Caco-2 (cell line): ENCODE results near the gene FOLR3. TPM values are rescaled to one million over a fixed set of nuclear protein-coding genes. Genes with fewer than 3 reads are reported as not detected.

Experiments
- BruUV-seq: library from RNA; stranded (reverse); fragments of 400-500 nt; replicated peaks from 2 replicates; lab custom pipeline; 2021; lab: Mats Ljungman, UMichigan
- CTCF ChIA-PET: fragments of 300-600 bp; sonication (Branson Sonifier 250); formaldehyde crosslinking; loops from one replicate; lab custom pipeline; 2022; ENCODE audit warnings: antibody characterized with exemption; lab: Charles Lee
- POLR2A ChIA-PET: fragments of 300-600 bp; sonication (Branson Sonifier 250); formaldehyde crosslinking; loops from one replicate; lab custom pipeline; 2022; ENCODE audit warnings: antibody characterized with exemption; lab: Charles Lee
- DNase-seq, 2 experiments: peaks; one replicate each; pipeline versions ENCODE4 v3.0.0 to v3.0.0-alpha.2; 2020 to 2022
- H3K27me3 ChIP-seq: replicated peaks from 2 replicates; pipeline ENCODE4 v1.6.0; 2011; ENCODE audit warnings: low read length; ENCODE audit not compliant: control insufficient read depth, insufficient read depth
- H3K36me3 ChIP-seq: 2 replicates; pipeline ENCODE4 v1.5.1; 2011; ENCODE audit warnings: low read length; ENCODE audit not compliant: control insufficient read depth, insufficient read depth
- H3K4me1 ChIP-seq: fragments of 250-450 bp; sonication (Bioruptor Pico); 2 replicates; pipeline ENCODE4 v1.5.1; 2020; ENCODE audit warnings: mild to moderate bottlenecking
- H3K4me3 ChIP-seq: 2 replicates; pipeline ENCODE4 v1.5.1; 2011; ENCODE audit warnings: low read depth, mild to moderate bottlenecking, control low read depth, low read length
- H3K9me3 ChIP-seq: fragments of 250-450 bp; sonication (Bioruptor Pico); 2 replicates; pipeline ENCODE4 v1.5.1; 2020; ENCODE audit warnings: mild to moderate bottlenecking, moderate library complexity
- H3K27ac Mint-ChIP-seq: one replicate; pipeline ENCODE4 v1.8.0; 2022; ENCODE audit warnings: mixed read lengths; ENCODE audit not compliant: unreplicated experiment
- H3K27me3 Mint-ChIP-seq: one replicate; pipeline ENCODE4 v1.8.0; 2022; ENCODE audit warnings: mixed read lengths; ENCODE audit not compliant: insufficient read depth, unreplicated experiment
- H3K36me3 Mint-ChIP-seq: one replicate; pipeline ENCODE4 v1.8.0; 2022; ENCODE audit warnings: mild to moderate bottlenecking, mixed read lengths; ENCODE audit not compliant: insufficient read depth, unreplicated experiment
- H3K4me1 Mint-ChIP-seq: one replicate; pipeline ENCODE4 v1.8.0; 2022; ENCODE audit warnings: low read depth, mixed read lengths; ENCODE audit not compliant: unreplicated experiment
- H3K4me3 Mint-ChIP-seq: one replicate; pipeline ENCODE4 v1.8.0; 2022; ENCODE audit warnings: mild to moderate bottlenecking, moderate library complexity, mixed read lengths; ENCODE audit not compliant: unreplicated experiment
- H3K9me3 Mint-ChIP-seq: one replicate; pipeline ENCODE4 v1.8.0; 2022; ENCODE audit warnings: mixed read lengths; ENCODE audit not compliant: unreplicated experiment
- intact Hi-C: fragments of 100-400 bp; cut with micrococcal nuclease; formaldehyde crosslinking; loops from one replicate; pipeline ENCODE4 v1.10.0; 2022; ENCODE audit not compliant: unreplicated experiment
- total RNA-seq: library from RNA; stranded (reverse); gene quantifications from 2 replicates; pipeline ENCODE4 v1.2.3, GENCODE V29; 2022
- TF ChIP-seq, protein P1 (sequence below), 2 experiments: fragments of 200-600 bp in 1 of 2; IDR thresholded peaks; 1 replicate in 1 of 2; 2 replicates in 1 of 2; pipeline versions ENCODE4 v1.5.1 to v1.8.0; 2011 to 2022; ENCODE audit warnings: antibody characterized with exemption in 1 of 2, control low read depth in 1 of 2, inconsistent platforms in 1 of 2, low read depth in 1 of 2, low read length in 1 of 2, mild to moderate bottlenecking in 1 of 2, moderate library complexity in 1 of 2; ENCODE audit not compliant: insufficient read depth in 1 of 2, severe bottlenecking in 1 of 2, unreplicated experiment in 1 of 2

FOLR3 gene
- total RNA-seq, 1 experiment from 2014 or later, result not detected

DNA sequence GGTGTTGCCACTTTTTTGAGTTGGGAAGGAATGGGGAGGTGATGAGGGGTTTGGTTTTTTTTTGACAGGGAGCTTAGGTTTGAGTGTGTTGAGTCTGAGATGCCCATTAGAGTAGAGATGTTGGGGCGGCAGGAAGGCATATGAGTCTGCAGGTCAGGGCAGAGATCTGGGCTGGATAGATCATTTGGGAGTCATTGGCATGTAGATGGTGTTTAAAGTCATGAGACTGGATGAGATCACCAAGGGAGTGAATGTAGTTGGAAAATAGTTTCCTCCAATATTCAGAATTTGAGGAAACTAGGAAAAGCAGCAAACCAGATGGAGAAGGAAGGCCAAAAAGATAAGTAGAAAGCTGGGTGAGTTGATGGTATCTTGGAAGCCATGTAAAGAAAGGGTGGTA lies 21.0 kb upstream of the FOLR3 start:
- no peaks in the 10 kb centered on the region for H3K9me3 Mint-ChIP-seq
- H3K27ac Mint-ChIP-seq, result no peak overlapping the region
- intact Hi-C loops, result no loop called here
- no peaks in the 10 kb centered on the region for H3K27me3 ChIP-seq
- H3K4me1 Mint-ChIP-seq, result no peaks in the 10 kb centered on the region
- H3K4me3 ChIP-seq, result no peak overlapping the region
- no peaks in the 10 kb centered on the region for H3K9me3 ChIP-seq
- H3K4me1 ChIP-seq, result peaks cover 9% of the 10 kb centered on the region
- DNase-seq, result no peak
- ChIA-PET POLR2A (no interaction called here), CTCF (no interaction called here)
- peaks cover 20% of the 10 kb centered on the region for H3K36me3 Mint-ChIP-seq
- H3K36me3 ChIP-seq, result peaks cover 5% of the 10 kb centered on the region
- H3K4me3 Mint-ChIP-seq, result no peak overlapping the region
- BruUV-seq, result no TSS peak
- H3K27me3 Mint-ChIP-seq, result no peaks in the 10 kb centered on the region
- TF ChIP-seq, protein P1, sequence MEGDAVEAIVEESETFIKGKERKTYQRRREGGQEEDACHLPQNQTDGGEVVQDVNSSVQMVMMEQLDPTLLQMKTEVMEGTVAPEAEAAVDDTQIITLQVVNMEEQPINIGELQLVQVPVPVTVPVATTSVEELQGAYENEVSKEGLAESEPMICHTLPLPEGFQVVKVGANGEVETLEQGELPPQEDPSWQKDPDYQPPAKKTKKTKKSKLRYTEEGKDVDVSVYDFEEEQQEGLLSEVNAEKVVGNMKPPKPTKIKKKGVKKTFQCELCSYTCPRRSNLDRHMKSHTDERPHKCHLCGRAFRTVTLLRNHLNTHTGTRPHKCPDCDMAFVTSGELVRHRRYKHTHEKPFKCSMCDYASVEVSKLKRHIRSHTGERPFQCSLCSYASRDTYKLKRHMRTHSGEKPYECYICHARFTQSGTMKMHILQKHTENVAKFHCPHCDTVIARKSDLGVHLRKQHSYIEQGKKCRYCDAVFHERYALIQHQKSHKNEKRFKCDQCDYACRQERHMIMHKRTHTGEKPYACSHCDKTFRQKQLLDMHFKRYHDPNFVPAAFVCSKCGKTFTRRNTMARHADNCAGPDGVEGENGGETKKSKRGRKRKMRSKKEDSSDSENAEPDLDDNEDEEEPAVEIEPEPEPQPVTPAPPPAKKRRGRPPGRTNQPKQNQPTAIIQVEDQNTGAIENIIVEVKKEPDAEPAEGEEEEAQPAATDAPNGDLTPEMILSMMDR (IDR thresholded peaks at IDR 0.05; ENCODE audit: insufficient read depth in 1 of 2, low read depth in 1 of 2, low read length in 1 of 2, severe bottlenecking in 1 of 2, unreplicated experiment in 1 of 2), result no peak

DNA sequence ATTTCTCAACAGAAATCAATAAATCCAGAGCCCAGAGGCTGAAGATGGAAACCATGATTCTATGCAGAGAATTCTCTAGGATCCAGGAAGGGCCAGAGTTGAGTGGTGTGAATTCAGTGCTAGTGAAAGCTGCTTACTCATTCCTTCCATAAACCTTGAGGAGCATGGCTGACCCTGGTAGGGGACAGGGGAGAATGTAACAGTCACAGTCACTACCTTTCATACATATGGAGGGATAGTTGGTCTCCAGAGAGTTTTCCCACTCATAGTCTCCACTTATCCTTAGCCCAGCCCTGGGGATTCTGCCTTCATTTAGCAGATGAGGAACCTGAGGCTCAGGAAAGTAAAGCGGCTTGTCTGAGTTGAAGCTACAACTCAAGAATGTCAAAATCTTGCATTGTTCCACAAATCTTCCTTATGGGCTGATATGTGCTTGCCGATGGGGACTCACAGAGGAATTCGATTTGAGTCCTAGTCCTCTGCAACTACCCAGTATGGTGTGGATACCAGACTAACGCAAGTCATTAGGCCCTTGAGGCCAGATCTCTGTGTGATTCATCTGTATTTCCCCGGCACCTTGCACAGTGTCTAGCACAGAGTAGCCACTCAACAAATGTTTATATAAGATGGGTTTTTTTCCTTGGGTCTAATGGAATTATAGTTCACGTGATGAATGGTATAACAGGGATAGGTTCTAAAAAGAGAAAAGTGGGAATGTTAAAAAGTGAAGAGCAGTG lies 19.3 kb upstream of the FOLR3 start:
- no peak overlapping the region for H3K4me3 Mint-ChIP-seq
- intact Hi-C loops, result no loop called here
- H3K9me3 ChIP-seq, result no peaks in the 10 kb centered on the region
- ChIA-PET CTCF (no interaction called here), POLR2A (no interaction called here)
- BruUV-seq, result no TSS peak
- H3K9me3 Mint-ChIP-seq, result no peaks in the 10 kb centered on the region
- peak in 1 of 2 experiments; percentile 17 for DNase-seq
- H3K27me3 ChIP-seq, result no peaks in the 10 kb centered on the region
- TF ChIP-seq, protein P1 (IDR thresholded peaks at IDR 0.05; ENCODE audit: insufficient read depth in 1 of 2, low read depth in 1 of 2, low read length in 1 of 2, severe bottlenecking in 1 of 2, unreplicated experiment in 1 of 2), result no peak
- H3K4me3 ChIP-seq, result no peak overlapping the region
- H3K4me1 ChIP-seq, result peaks cover 9% of the 10 kb centered on the region
- peaks cover 14% of the 10 kb centered on the region for H3K36me3 Mint-ChIP-seq
- H3K4me1 Mint-ChIP-seq, result no peaks in the 10 kb centered on the region
- H3K27ac Mint-ChIP-seq, result no peak overlapping the region
- H3K27me3 Mint-ChIP-seq, result no peaks in the 10 kb centered on the region
- H3K36me3 ChIP-seq, result no peaks in the 10 kb centered on the region

DNA sequence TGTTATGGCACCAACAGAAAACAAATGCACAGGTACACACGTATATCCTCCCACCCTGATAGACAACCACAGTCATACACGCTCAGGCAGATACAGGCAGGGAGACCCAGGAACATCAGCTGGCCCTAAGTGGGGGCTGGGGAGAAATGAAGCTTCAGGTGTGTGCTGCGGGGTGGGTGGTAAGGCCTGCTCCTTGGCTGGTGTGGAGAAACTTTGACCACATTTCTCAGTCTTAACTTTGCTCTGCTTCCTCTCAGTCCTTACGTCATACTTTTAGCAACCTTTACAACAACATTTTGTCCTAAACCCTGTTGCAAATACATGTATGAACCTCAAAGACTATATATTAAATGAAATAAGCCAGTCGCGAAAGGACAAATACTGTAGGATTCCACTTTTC lies 16.3 kb upstream of the FOLR3 start:
- Histone ChIP-seq H3K4me3 (no peak overlapping the region), H3K9me3 (peaks cover 4% of the 10 kb centered on the region), H3K4me1 (peaks cover 22% of the 10 kb centered on the region), H3K36me3 (no peaks in the 10 kb centered on the region), H3K27me3 (no peaks in the 10 kb centered on the region)
- ChIA-PET POLR2A (no interaction called here), CTCF (interaction anchor here (0.6 kb wide), 1 partner anchor 34 kb away, joined by 3 read pairs; no protein-coding TSS in a partner anchor)
- Mint-ChIP-seq H3K9me3 (peaks cover 5% of the 10 kb centered on the region), H3K4me3 (no peak overlapping the region), H3K27me3 (no peaks in the 10 kb centered on the region), H3K36me3 (no peaks in the 10 kb centered on the region), H3K27ac (no peak overlapping the region), H3K4me1 (peaks cover 18% of the 10 kb centered on the region)
- peak in 1 of 2 experiments; percentile 34 for DNase-seq
- TF ChIP-seq, protein P1 (IDR thresholded peaks at IDR 0.05; ENCODE audit: insufficient read depth in 1 of 2, low read depth in 1 of 2, low read length in 1 of 2, severe bottlenecking in 1 of 2, unreplicated experiment in 1 of 2), result no peak
- intact Hi-C loops, result no loop called here
- no TSS peak for BruUV-seq
